Measurements from ENCODE around the gene NLRP10.

GRCh38 chr11:7965386-7965785 is at the start of gene NLRP10:
- TF ChIP-seq CTCF (conservative IDR thresholded peaks at IDR 0.05) (no peak), EZH2 (IDR thresholded peaks at IDR 0.05; ENCODE audit: low read depth) (no peak)

Measured in PC-9 (cell line).